Measurements from ENCODE around the gene DGLUCY. TPM values are rescaled to one million over a fixed set of nuclear protein-coding genes. Genes with fewer than 3 reads are reported as not detected.
A peak's percentile ranks its signal among the peaks of the same experiment; 100 is the strongest.

The DGLUCY gene
- total and polyA plus RNA-seq, 4 donors, result 29.0 to 74.3 (median 52.1) TPM

GRCh38 chr14:91149462-91149861 is 35.6 kb downstream of the DGLUCY start:
- TF ChIP-seq CTCF (IDR thresholded peaks at IDR 0.05; ENCODE audit: control extremely low read depth, extremely low read depth), result no peak
- 18 to 19% methylated on average over 6 of the region's 6 CpGs for WGBS, 2 donors
- no peak overlapping the region for H3K9ac ChIP-seq (ENCODE audit: insufficient read depth in 1 of 2, low read length in 2 of 2)
- DNase-seq (peak in 2 of 3 donors; percentile 48 to 63), ATAC-seq (ENCODE audit: insufficient read depth, low FRiP score) (peak; percentile 83)
- peaks cover 3 to 15% (median 8%) of the 10 kb centered on the region in 4 donors for H3K36me3 ChIP-seq (ENCODE audit: control insufficient read depth in 4 of 4, insufficient read depth in 4 of 4, low read length in 4 of 4)
- peaks cover 0 to 4% (median 0%) of the 10 kb centered on the region in 5 donors for H3K4me1 ChIP-seq (ENCODE audit: control insufficient read depth in 5 of 5, insufficient read depth in 5 of 5, low read length in 5 of 5)
- H3K27ac ChIP-seq (ENCODE audit: low read depth in 1 of 2, low read length in 1 of 2), result peak overlapping the region in 1 of 2 donors; percentile 71
- H3K9me3 ChIP-seq (ENCODE audit: control insufficient read depth in 4 of 4, insufficient read depth in 3 of 4, low read length in 3 of 4), result no peaks in the 10 kb centered on the region
- no peaks in the 10 kb centered on the region for H3K27me3 ChIP-seq (ENCODE audit: control insufficient read depth in 3 of 3, insufficient read depth in 3 of 3, low read length in 2 of 3)
- H3K4me3 ChIP-seq, result no peak overlapping the region

GRCh38 chr14:91152499-91152898 is 38.6 kb downstream of the DGLUCY start:
- Histone ChIP-seq H3K36me3 (ENCODE audit: control insufficient read depth in 4 of 4, insufficient read depth in 4 of 4, low read length in 4 of 4) (peaks cover 0 to 5% (median 2%) of the 10 kb centered on the region in 4 donors), H3K27ac (ENCODE audit: low read depth in 1 of 2, low read length in 1 of 2) (no peak overlapping the region), H3K4me1 (ENCODE audit: control insufficient read depth in 5 of 5, insufficient read depth in 5 of 5, low read length in 5 of 5) (peaks cover 0 to 13% (median 2%) of the 10 kb centered on the region in 5 donors), H3K9ac (ENCODE audit: insufficient read depth in 1 of 2, low read length in 2 of 2) (no peak overlapping the region), H3K4me3 (no peak overlapping the region), H3K9me3 (ENCODE audit: control insufficient read depth in 4 of 4, insufficient read depth in 3 of 4, low read length in 3 of 4) (no peaks in the 10 kb centered on the region), H3K27me3 (ENCODE audit: control insufficient read depth in 3 of 3, insufficient read depth in 3 of 3, low read length in 2 of 3) (no peaks in the 10 kb centered on the region)
- TF ChIP-seq CTCF (IDR thresholded peaks at IDR 0.05; ENCODE audit: control extremely low read depth, extremely low read depth), result no peak
- no peak for DNase-seq
- ATAC-seq (ENCODE audit: insufficient read depth, low FRiP score), result no peak
- 30 to 50% methylated on average over 2 of the region's 2 CpGs for WGBS, 2 donors

- ATAC-seq (ENCODE audit: insufficient read depth, low FRiP score), result no peak
- H3K9ac ChIP-seq (ENCODE audit: insufficient read depth in 1 of 2, low read length in 2 of 2), result no peak overlapping the region
- DNase-seq, result no peak
- peaks cover 0 to 13% (median 3%) of the 10 kb centered on the region in 5 donors for H3K4me1 ChIP-seq (ENCODE audit: control insufficient read depth in 5 of 5, insufficient read depth in 5 of 5, low read length in 5 of 5)
- TF ChIP-seq CTCF (IDR thresholded peaks at IDR 0.05; ENCODE audit: control extremely low read depth, extremely low read depth), result no peak
- WGBS, 2 donors, result 89 to 93% methylated on average over 9 of the region's 9 CpGs
- H3K9me3 ChIP-seq (ENCODE audit: control insufficient read depth in 4 of 4, insufficient read depth in 3 of 4, low read length in 3 of 4), result no peaks in the 10 kb centered on the region
- H3K27ac ChIP-seq (ENCODE audit: low read depth in 1 of 2, low read length in 1 of 2), result no peak overlapping the region
- peaks cover 0 to 9% (median 5%) of the 10 kb centered on the region in 4 donors for H3K36me3 ChIP-seq (ENCODE audit: control insufficient read depth in 4 of 4, insufficient read depth in 4 of 4, low read length in 4 of 4)
- H3K27me3 ChIP-seq (ENCODE audit: control insufficient read depth in 3 of 3, insufficient read depth in 3 of 3, low read length in 2 of 3), result no peaks in the 10 kb centered on the region
- no peak overlapping the region for H3K4me3 ChIP-seq
These were observed 39.5 kb downstream of the DGLUCY start for GRCh38 chr14:91153360-91153759.

Data from lung (tissue), 12 donors.